Naive thymus-derived CD4-positive, alpha-beta T cell (primary cell): ENCODE data around the gene SLC6A12. TPM values are rescaled to one million over a fixed set of nuclear protein-coding genes. Genes with fewer than 3 reads are reported as not detected.

ENCODE experiments used
- ATAC-seq: fragments of 150-1000 bp; cut with Tn5 transposase; 2 replicates; pipeline ENCODE4 v1.10.0; 2021; ENCODE audit warnings: mild to moderate bottlenecking, moderate library complexity
- CTCF ChIA-PET: fragments of 350-600 bp; sonication (Branson Sonifier 250); formaldehyde crosslinking; loops from one replicate; lab custom pipeline; 2021; ENCODE audit warnings: antibody characterized with exemption; lab: Charles Lee
- POLR2A ChIA-PET: fragments of 350-600 bp; sonication (Branson Sonifier 250); formaldehyde crosslinking; loops from one replicate; lab custom pipeline; 2021; ENCODE audit warnings: antibody characterized with exemption, inconsistent platforms; lab: Charles Lee
- DNase-seq, 9 donors: peaks; one replicate each; pipeline versions ENCODE4 v3.0.0 to v3.0.0-alpha.2; 2020 to 2022; ENCODE audit warnings: mixed read lengths in 1 of 9
- H3K27ac ChIP-seq: one replicate; pipeline ENCODE4 v1.7.0; 2013; ENCODE audit warnings: mild to moderate bottlenecking, low read depth, low read length, moderate library complexity
- H3K27me3 ChIP-seq, 2 donors: one replicate each; pipeline ENCODE4 v1.7.0; 2013; ENCODE audit warnings: low read length in 2 of 2, mild to moderate bottlenecking in 2 of 2, moderate library complexity in 2 of 2; ENCODE audit not compliant: control insufficient read depth in 2 of 2, insufficient read depth in 2 of 2
- H3K36me3 ChIP-seq, 3 experiments: 1 replicate in 2 of 3; 2 replicates in 1 of 3; pipeline ENCODE4 v1.7.0; 2013; ENCODE audit warnings: low read length in 3 of 3, mild to moderate bottlenecking in 3 of 3, moderate library complexity in 1 of 3; ENCODE audit not compliant: insufficient read depth in 3 of 3, control insufficient read depth in 2 of 3
- H3K4me1 ChIP-seq, 2 donors: one replicate each; pipeline ENCODE4 v1.7.0; 2013; ENCODE audit warnings: low read length in 2 of 2, mild to moderate bottlenecking in 2 of 2, moderate library complexity in 1 of 2; ENCODE audit not compliant: control insufficient read depth in 2 of 2, insufficient read depth in 2 of 2
- H3K4me3 ChIP-seq: 2 replicates; pipeline ENCODE4 v1.7.0; 2013; ENCODE audit warnings: mild to moderate bottlenecking, low read length
- H3K9me3 ChIP-seq, 3 experiments: 1 replicate in 2 of 3; 2 replicates in 1 of 3; pipeline ENCODE4 v1.7.0; 2013; ENCODE audit warnings: low read length in 3 of 3; ENCODE audit not compliant: control insufficient read depth in 2 of 3
- H3K27ac Mint-ChIP-seq, 9 donors: one replicate each; pipeline ENCODE4 v1.8.0; 2020 to 2022; ENCODE audit warnings: mixed read lengths in 9 of 9, mild to moderate bottlenecking in 8 of 9, moderate library complexity in 5 of 9, inconsistent platforms in 2 of 9
- H3K27me3 Mint-ChIP-seq, 5 donors: one replicate each; pipeline ENCODE4 v1.8.0; 2021 to 2022; ENCODE audit warnings: mixed read lengths in 5 of 5, mild to moderate bottlenecking in 1 of 5
- H3K36me3 Mint-ChIP-seq, 5 donors: one replicate each; pipeline ENCODE4 v1.8.0; 2020 to 2022; ENCODE audit warnings: mixed read lengths in 5 of 5, mild to moderate bottlenecking in 3 of 5, inconsistent platforms in 1 of 5
- H3K4me1 Mint-ChIP-seq, 7 donors: one replicate each; pipeline ENCODE4 v1.8.0; 2020 to 2022; ENCODE audit warnings: mixed read lengths in 7 of 7, mild to moderate bottlenecking in 3 of 7, inconsistent platforms in 1 of 7
- H3K4me3 Mint-ChIP-seq, 10 donors: one replicate each; pipeline ENCODE4 v1.8.0; 2020 to 2022; ENCODE audit warnings: mild to moderate bottlenecking in 10 of 10, mixed read lengths in 10 of 10, moderate library complexity in 6 of 10, inconsistent platforms in 2 of 10
- H3K9me3 Mint-ChIP-seq, 11 donors: one replicate each; pipeline ENCODE4 v1.8.0; 2020 to 2022; ENCODE audit warnings: mixed read lengths in 11 of 11, mild to moderate bottlenecking in 4 of 11, inconsistent platforms in 1 of 11, moderate library complexity in 1 of 11
- intact Hi-C, 2 donors: fragments of 100-400 bp; cut with micrococcal nuclease; formaldehyde crosslinking; loops; one replicate each; pipeline ENCODE4 v1.15.1; 2023
- polyA plus RNA-seq, 2 donors: library from polyadenylated mRNA; unstranded; fragments of 300-500 nt; fragmentation: Illumina TruSeq; gene quantifications; one replicate each; pipeline ENCODE4 v1.2.3, GENCODE V29; 2021
- total RNA-seq, 6 experiments: library from RNA in 5 of 6; stranded (reverse) in 5 of 6; gene quantifications; 1 replicate in 5 of 6; 2 replicates in 1 of 6; pipeline ENCODE4 v1.2.3 and lab custom pipeline; 2021 to 2026

Gene SLC6A12
- total and polyA plus RNA-seq, 7 experiments from 2014 or later, result 0.30 to 4.2 TPM; not detected in 5

- ATAC-seq, result no peak
- Mint-ChIP-seq H3K27ac (no peak overlapping the region), H3K4me3 (no peak overlapping the region), H3K4me1 (peaks cover 0 to 1% (median 0%) of the 10 kb centered on the region in 7 donors), H3K27me3 (peaks cover 0 to 6% (median 4%) of the 10 kb centered on the region in 5 donors), H3K36me3 (peaks cover 0 to 8% (median 4%) of the 10 kb centered on the region in 5 donors), H3K9me3 (peaks cover 0 to 28% (median 11%) of the 10 kb centered on the region in 11 donors)
- Histone ChIP-seq H3K4me3 (no peak overlapping the region), H3K27me3 (no peaks in the 10 kb centered on the region), H3K4me1 (no peaks in the 10 kb centered on the region), H3K27ac (no peak overlapping the region), H3K9me3 (peaks cover 0 to 17% (median 0%) of the 10 kb centered on the region in 3 experiments), H3K36me3 (no peaks in the 10 kb centered on the region)
- intact Hi-C loops, result no loop called here
- DNase-seq, result no peak
- ChIA-PET CTCF (no interaction called here), POLR2A (no interaction called here)
Measured at GRCh38 chr12:232731-233614, 19.0 kb upstream of the SLC6A12 start.

- Histone ChIP-seq H3K4me1 (no peaks in the 10 kb centered on the region), H3K27ac (no peak overlapping the region), H3K27me3 (no peaks in the 10 kb centered on the region), H3K4me3 (no peak overlapping the region), H3K36me3 (no peaks in the 10 kb centered on the region), H3K9me3 (peaks cover 0 to 8% (median 0%) of the 10 kb centered on the region in 3 experiments)
- no peak for ATAC-seq
- H3K4me1 Mint-ChIP-seq, result peaks cover 0 to 1% (median 0%) of the 10 kb centered on the region in 7 donors
- H3K27ac Mint-ChIP-seq, result no peak overlapping the region
- peaks cover 0 to 6% (median 4%) of the 10 kb centered on the region in 5 donors for H3K27me3 Mint-ChIP-seq
- intact Hi-C loops, result no loop called here
- H3K4me3 Mint-ChIP-seq, result no peak overlapping the region
- peaks cover 0 to 18% (median 7%) of the 10 kb centered on the region in 11 donors for H3K9me3 Mint-ChIP-seq
- ChIA-PET CTCF (no interaction called here), POLR2A (no interaction called here)
- DNase-seq, result no peak
- H3K36me3 Mint-ChIP-seq, result peaks cover 0 to 3% (median 0%) of the 10 kb centered on the region in 5 donors
Measured at GRCh38 chr12:230925-231671, 17.1 kb upstream of the SLC6A12 start.

- no peaks in the 10 kb centered on the region for H3K4me1 ChIP-seq
- Mint-ChIP-seq H3K9me3 (peaks cover 0 to 4% (median 0%) of the 10 kb centered on the region in 11 donors), H3K4me1 (no peaks in the 10 kb centered on the region), H3K36me3 (no peaks in the 10 kb centered on the region), H3K27ac (no peak overlapping the region), H3K27me3 (peaks cover 0 to 6% (median 4%) of the 10 kb centered on the region in 5 donors), H3K4me3 (no peak overlapping the region)
- no peaks in the 10 kb centered on the region for H3K27me3 ChIP-seq
- ATAC-seq (no peak), DNase-seq (no peak)
- no peak overlapping the region for H3K27ac ChIP-seq
- ChIA-PET POLR2A (no interaction called here), CTCF (no interaction called here)
- H3K9me3 ChIP-seq, result no peaks in the 10 kb centered on the region
- H3K4me3 ChIP-seq, result no peak overlapping the region
- intact Hi-C loops, result no loop called here
- no peaks in the 10 kb centered on the region for H3K36me3 ChIP-seq
Measured at GRCh38 chr12:229441-230191, 15.7 kb upstream of the SLC6A12 start.

GRCh38 chr12:228846-229200 lies 14.9 kb upstream of the SLC6A12 start:
- DNase-seq (no peak), ATAC-seq (no peak)
- Mint-ChIP-seq H3K27me3 (peaks cover 0 to 6% (median 4%) of the 10 kb centered on the region in 5 donors), H3K27ac (peak overlapping the region in 1 of 9 donors; percentile 81), H3K9me3 (peaks cover 0 to 3% (median 0%) of the 10 kb centered on the region in 11 donors), H3K4me3 (no peak overlapping the region), H3K36me3 (no peaks in the 10 kb centered on the region), H3K4me1 (no peaks in the 10 kb centered on the region)
- H3K27ac ChIP-seq, result no peak overlapping the region
- no peaks in the 10 kb centered on the region for H3K4me1 ChIP-seq
- H3K36me3 ChIP-seq, result no peaks in the 10 kb centered on the region
- ChIA-PET CTCF (no interaction called here), POLR2A (no interaction called here)
- H3K9me3 ChIP-seq, result no peaks in the 10 kb centered on the region
- intact Hi-C loops, result no loop called here
- no peaks in the 10 kb centered on the region for H3K27me3 ChIP-seq
- H3K4me3 ChIP-seq, result no peak overlapping the region

- H3K4me1 ChIP-seq, result no peaks in the 10 kb centered on the region
- POLR2A ChIA-PET, result no interaction called here
- ATAC-seq (no peak), DNase-seq (no peak)
- H3K36me3 ChIP-seq, result no peaks in the 10 kb centered on the region
- Mint-ChIP-seq H3K4me1 (no peaks in the 10 kb centered on the region), H3K4me3 (no peak overlapping the region), H3K27me3 (peaks cover 0 to 6% (median 4%) of the 10 kb centered on the region in 5 donors), H3K9me3 (no peaks in the 10 kb centered on the region), H3K27ac (peak overlapping the region in 2 of 9 donors; percentile 81 to 86), H3K36me3 (no peaks in the 10 kb centered on the region)
- no peaks in the 10 kb centered on the region for H3K27me3 ChIP-seq
- H3K27ac ChIP-seq, result no peak overlapping the region
- H3K4me3 ChIP-seq, result no peak overlapping the region
- no peaks in the 10 kb centered on the region for H3K9me3 ChIP-seq
- CTCF ChIA-PET, result no interaction called here
- intact Hi-C loops, result no loop called here
Measured at GRCh38 chr12:227923-228845, 14.2 kb upstream of the SLC6A12 start.
